Lung (tissue), 12 donors: ENCODE results near the gene EIF2D. TPM values are rescaled to one million over a fixed set of nuclear protein-coding genes. Genes with fewer than 3 reads are reported as not detected.

ENCODE experiments used
- ATAC-seq: fragments of 200-7000 bp; cut with Tn5 transposase; one replicate; pipeline ENCODE4 v1.9.1; 2020; ENCODE audit warnings: moderate number of reproducible peaks; ENCODE audit not compliant: insufficient read depth, low FRiP score
- DNase-seq, 3 donors: peaks; one replicate each; pipeline ENCODE4 v3.0.0-alpha.2; 2013 to 2017
- H3K27ac ChIP-seq, 2 donors: one replicate each; pipeline ENCODE4 v1.5.1; 2013; ENCODE audit warnings: mild to moderate bottlenecking in 2 of 2, moderate library complexity in 2 of 2, control low read depth in 1 of 2, inconsistent platforms in 1 of 2, low read depth in 1 of 2, low read length in 1 of 2
- H3K27me3 ChIP-seq, 3 donors: one replicate each; pipeline ENCODE4 v1.5.1; 2013; ENCODE audit warnings: low read length in 2 of 3; ENCODE audit not compliant: control insufficient read depth in 3 of 3, insufficient read depth in 3 of 3
- H3K36me3 ChIP-seq, 4 donors: one replicate each; pipeline ENCODE4 v1.5.1; 2013; ENCODE audit warnings: low read length in 4 of 4, mild to moderate bottlenecking in 1 of 4, moderate library complexity in 1 of 4; ENCODE audit not compliant: control insufficient read depth in 4 of 4, insufficient read depth in 4 of 4
- H3K4me1 ChIP-seq, 5 donors: one replicate each; pipeline ENCODE4 v1.5.1; 2013; ENCODE audit warnings: low read length in 5 of 5, mild to moderate bottlenecking in 2 of 5, moderate library complexity in 1 of 5; ENCODE audit not compliant: control insufficient read depth in 5 of 5, insufficient read depth in 5 of 5
- H3K4me3 ChIP-seq: one replicate; pipeline ENCODE4 v1.5.1; 2013; ENCODE audit warnings: mild to moderate bottlenecking, control low read depth, moderate library complexity
- H3K9ac ChIP-seq, 2 donors: one replicate each; pipeline ENCODE4 v1.5.1; 2013; ENCODE audit warnings: low read length in 2 of 2, control low read depth in 1 of 2; ENCODE audit not compliant: insufficient read depth in 1 of 2
- H3K9me3 ChIP-seq, 4 donors: one replicate each; pipeline ENCODE4 v1.5.1; 2013; ENCODE audit warnings: low read length in 3 of 4, mild to moderate bottlenecking in 1 of 4, moderate library complexity in 1 of 4; ENCODE audit not compliant: control insufficient read depth in 4 of 4, insufficient read depth in 3 of 4
- CTCF ChIP-seq: IDR thresholded peaks from 2 replicates; pipeline ENCODE4 v1.5.1; 2012; ENCODE audit warnings: mild to moderate bottlenecking; ENCODE audit errors: control extremely low read depth, extremely low read depth
- WGBS, 2 donors: extraction: QIAGEN DNeasy Blood & Tissue Kit; methylation state at CpG; one replicate each; pipeline ENCODE4 v1.1.7; 2013; 5-methylcytosine and 5-hydroxymethylcytosine counted together
- polyA plus RNA-seq, 2 donors: library from polyadenylated mRNA; stranded (reverse); fragments of 200-250 nt; gene quantifications; one replicate each; pipeline ENCODE4 v1.2.1, GENCODE V29; 2013
- total RNA-seq, 2 donors: library from RNA; depleted of rRNA in 1 of 2; stranded (reverse); fragments of >200 nt in 1 of 2; gene quantifications; one replicate each; pipeline ENCODE4 v1.2.1, GENCODE V29; 2014 to 2021
- donor health status: control.
- donor health status: control.
- donor health status: Bipolar disorder and iron deficiency.
- donor health status: healthy.
- donor health status: DM: yes; HTN: yes; CAD: no.

EIF2D gene
- total and polyA plus RNA-seq, 4 donors: 27.7 to 78.9 (median 43.2) TPM

GRCh38 chr1:206573762-206574161, 38.5 kb downstream of the EIF2D start:
- Histone ChIP-seq H3K27me3 (no peaks in the 10 kb centered on the region), H3K27ac (peak overlapping the region in 1 of 2 donors; percentile 4)

DNA sequence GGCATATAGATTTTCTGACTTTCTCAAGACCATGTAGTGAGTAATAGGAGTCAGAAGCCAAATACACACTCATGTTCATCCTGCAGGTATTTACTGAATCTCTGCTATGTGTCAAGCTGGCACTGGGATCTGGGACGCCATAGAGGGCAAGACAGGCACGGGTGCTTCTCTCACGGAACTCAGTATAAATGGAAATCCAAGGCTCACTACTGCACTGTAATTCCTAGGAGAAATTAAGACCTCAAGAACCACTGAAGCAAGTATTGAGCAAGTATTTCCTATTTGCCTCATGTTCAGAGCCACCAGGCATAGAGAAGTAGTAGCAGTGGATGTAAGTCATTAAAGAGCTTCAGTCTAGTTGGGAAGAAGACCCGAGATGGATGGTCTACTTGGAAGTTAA, 38.9 kb downstream of the EIF2D start:
- Histone ChIP-seq H3K9me3 (no peaks in the 10 kb centered on the region), H3K4me3 (no peak overlapping the region), H3K27ac (no peak overlapping the region), H3K36me3 (peaks cover 0 to 1% (median 0%) of the 10 kb centered on the region in 4 donors), H3K4me1 (peaks cover 0 to 20% (median 3%) of the 10 kb centered on the region in 5 donors), H3K9ac (no peak overlapping the region), H3K27me3 (no peaks in the 10 kb centered on the region)
- ATAC-seq: no peak
- 43 to 75% methylated on average over 4 of the region's 4 CpGs for WGBS, 2 donors
- no peak for DNase-seq
- no peak for TF ChIP-seq CTCF

More at GRCh38 chr1:206573762-206574161, 38.5 kb downstream of the EIF2D start:
- H3K36me3 ChIP-seq: peaks cover 0 to 1% (median 0%) of the 10 kb centered on the region in 4 donors
- 93 to 95% methylated on average over 4 of the region's 4 CpGs for WGBS, 2 donors
- no peak overlapping the region for H3K9ac ChIP-seq
- H3K4me3 ChIP-seq: no peak overlapping the region
- ATAC-seq (no peak), DNase-seq (no peak)
- TF ChIP-seq CTCF: no peak
- H3K4me1 ChIP-seq: peaks cover 0 to 19% (median 3%) of the 10 kb centered on the region in 5 donors
- H3K9me3 ChIP-seq: no peaks in the 10 kb centered on the region

DNA sequence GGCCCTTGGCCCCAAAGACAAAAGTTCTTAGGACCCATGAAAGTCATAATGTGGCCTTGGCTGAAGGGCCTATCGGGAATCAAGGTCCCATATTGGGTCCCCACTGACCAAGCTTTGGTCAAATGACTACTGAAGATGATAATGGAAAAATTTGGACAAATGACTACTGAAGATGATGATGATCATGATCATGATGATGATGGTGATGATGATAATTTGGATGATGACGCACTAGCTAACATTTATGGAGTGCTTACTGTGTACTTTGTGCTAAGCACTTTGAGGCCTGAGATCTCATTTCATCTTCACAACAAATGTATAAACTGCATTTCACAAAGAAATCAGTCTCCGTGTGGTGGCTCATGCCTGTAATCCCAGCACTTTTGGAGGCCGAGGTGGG, 39.4 kb downstream of the EIF2D start:
- no peak for TF ChIP-seq CTCF
- H3K9ac ChIP-seq: no peak overlapping the region
- 98 to 99% methylated on average over 4 of the region's 4 CpGs for WGBS, 2 donors
- H3K27ac ChIP-seq: no peak overlapping the region
- no peaks in the 10 kb centered on the region for H3K9me3 ChIP-seq
- no peaks in the 10 kb centered on the region for H3K27me3 ChIP-seq
- DNase-seq (no peak), ATAC-seq (no peak)
- H3K4me3 ChIP-seq: no peak overlapping the region
- peaks cover 0 to 20% (median 3%) of the 10 kb centered on the region in 5 donors for H3K4me1 ChIP-seq
- peaks cover 0 to 1% (median 0%) of the 10 kb centered on the region in 4 donors for H3K36me3 ChIP-seq

DNA sequence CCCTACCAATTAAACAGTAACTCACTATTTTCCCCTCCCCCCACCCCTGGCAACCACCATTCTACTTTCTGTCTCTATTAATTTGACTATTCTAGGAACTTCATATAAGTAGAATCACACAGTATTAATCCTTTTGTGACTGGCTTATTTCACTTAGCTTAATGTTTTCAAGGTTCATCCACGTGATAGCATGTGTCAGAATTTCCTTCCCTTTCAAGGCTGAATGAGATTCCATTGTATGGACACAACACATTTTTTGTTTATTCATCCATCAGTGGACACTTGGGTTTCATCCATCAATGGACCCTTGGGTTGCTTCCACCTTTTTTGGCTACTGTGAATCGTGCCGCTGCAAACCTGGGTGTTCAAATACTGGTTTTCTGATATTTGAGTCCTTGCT, 41.7 kb downstream of the EIF2D start:
- TF ChIP-seq CTCF: no peak

More for the DNA sequence above, 41.7 kb downstream of the EIF2D start:
- WGBS, 2 donors: 72 to 73% methylated on average over 3 of the region's 3 CpGs
- Histone ChIP-seq H3K27ac (no peak overlapping the region), H3K9me3 (no peaks in the 10 kb centered on the region), H3K9ac (no peak overlapping the region), H3K36me3 (peaks cover 0 to 1% (median 0%) of the 10 kb centered on the region in 4 donors), H3K4me1 (peaks cover 0 to 18% (median 3%) of the 10 kb centered on the region in 5 donors), H3K27me3 (no peaks in the 10 kb centered on the region), H3K4me3 (no peak overlapping the region)
- ATAC-seq (no peak), DNase-seq (no peak)
